ENCODE measurements around the gene COX7A2.

Gene COX7A2

DNA sequence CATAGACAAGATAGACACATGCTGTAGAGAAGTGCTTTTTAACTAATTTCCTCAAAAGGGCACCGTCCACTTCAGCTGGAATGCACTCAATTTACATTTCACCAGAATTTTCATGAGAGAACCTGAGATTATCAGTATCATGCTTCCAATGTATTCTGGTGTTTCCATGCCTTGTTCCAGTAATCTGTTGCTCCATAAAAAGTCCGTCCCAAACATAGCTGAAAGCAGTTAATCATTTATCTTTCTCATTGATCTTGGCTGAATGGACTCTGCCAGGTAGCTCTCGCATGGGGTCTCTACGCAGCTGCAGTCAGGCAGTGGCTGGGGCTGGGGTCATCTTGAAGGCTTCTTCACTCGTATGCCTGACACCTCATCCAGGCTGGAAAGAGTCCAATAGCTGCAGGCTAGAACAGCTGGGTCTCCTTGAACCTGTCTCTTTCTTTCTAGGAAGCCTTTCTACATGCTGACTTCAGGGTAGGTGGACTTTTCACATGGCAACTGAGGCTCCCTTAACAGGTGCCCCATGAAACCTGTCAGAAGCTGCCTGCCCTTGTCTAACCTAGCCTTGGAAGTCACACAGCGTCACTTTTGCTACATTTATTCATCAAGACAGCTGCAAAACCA lies 19.2 kb downstream of the COX7A2 start:
- no peak for DNase-seq (ENCODE audit: low read depth in 2 of 2)
- no peak overlapping the region for H3K4me3 ChIP-seq (replicated peaks in 1 of 2; ENCODE audit: low read depth in 2 of 2, low read length in 2 of 2)
- TF ChIP-seq, protein P1, sequence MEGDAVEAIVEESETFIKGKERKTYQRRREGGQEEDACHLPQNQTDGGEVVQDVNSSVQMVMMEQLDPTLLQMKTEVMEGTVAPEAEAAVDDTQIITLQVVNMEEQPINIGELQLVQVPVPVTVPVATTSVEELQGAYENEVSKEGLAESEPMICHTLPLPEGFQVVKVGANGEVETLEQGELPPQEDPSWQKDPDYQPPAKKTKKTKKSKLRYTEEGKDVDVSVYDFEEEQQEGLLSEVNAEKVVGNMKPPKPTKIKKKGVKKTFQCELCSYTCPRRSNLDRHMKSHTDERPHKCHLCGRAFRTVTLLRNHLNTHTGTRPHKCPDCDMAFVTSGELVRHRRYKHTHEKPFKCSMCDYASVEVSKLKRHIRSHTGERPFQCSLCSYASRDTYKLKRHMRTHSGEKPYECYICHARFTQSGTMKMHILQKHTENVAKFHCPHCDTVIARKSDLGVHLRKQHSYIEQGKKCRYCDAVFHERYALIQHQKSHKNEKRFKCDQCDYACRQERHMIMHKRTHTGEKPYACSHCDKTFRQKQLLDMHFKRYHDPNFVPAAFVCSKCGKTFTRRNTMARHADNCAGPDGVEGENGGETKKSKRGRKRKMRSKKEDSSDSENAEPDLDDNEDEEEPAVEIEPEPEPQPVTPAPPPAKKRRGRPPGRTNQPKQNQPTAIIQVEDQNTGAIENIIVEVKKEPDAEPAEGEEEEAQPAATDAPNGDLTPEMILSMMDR (IDR thresholded peaks at IDR 0.05; ENCODE audit: low read depth, low read length), result no peak

DNA sequence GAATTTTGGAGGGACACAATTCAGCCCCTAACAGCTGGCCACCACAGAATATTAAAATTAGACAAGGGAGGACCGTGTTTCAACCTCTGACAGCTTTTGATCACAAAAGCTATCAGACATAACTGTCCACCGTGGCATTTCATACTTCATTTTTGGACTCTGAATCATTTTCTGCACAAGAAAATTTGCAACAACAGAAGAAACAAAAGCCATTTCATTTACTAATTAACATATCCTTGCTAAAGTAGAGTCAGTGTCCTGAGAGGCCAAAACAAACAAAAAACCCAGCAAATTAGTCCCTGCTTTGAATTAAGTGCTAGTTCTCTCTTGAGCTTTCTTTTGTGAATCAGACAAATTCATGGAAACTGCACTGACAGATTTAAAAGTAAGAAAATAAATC lies 20.2 kb downstream of the COX7A2 start:
- H3K4me3 ChIP-seq (replicated peaks in 1 of 2; ENCODE audit: low read depth in 2 of 2, low read length in 2 of 2), result no peak overlapping the region
- TF ChIP-seq, protein P1 (IDR thresholded peaks at IDR 0.05; ENCODE audit: low read depth, low read length), result no peak
- peak in 1 of 2 donors; percentile 30 for DNase-seq (ENCODE audit: low read depth in 2 of 2)

DNA sequence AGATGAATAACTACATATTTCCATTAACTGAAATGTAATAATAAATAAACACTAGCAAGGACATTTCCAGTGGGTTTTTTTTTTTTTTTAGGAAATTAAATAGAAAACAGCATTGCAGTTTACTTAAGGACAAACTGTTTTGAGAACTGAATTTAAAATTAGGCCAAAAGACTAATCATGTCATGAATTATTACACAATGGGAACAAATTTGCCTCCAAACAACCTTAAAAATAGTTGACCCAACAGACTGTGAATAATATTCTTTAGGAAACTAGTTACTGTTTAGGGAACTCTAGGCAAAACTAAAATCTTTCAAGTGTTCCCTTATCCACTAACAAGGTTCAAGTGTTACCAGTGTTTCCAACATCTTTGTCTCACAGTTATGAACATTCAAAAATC lies 21.3 kb downstream of the COX7A2 start:
- TF ChIP-seq, protein P1 (IDR thresholded peaks at IDR 0.05; ENCODE audit: low read depth, low read length), result no peak

DNA sequence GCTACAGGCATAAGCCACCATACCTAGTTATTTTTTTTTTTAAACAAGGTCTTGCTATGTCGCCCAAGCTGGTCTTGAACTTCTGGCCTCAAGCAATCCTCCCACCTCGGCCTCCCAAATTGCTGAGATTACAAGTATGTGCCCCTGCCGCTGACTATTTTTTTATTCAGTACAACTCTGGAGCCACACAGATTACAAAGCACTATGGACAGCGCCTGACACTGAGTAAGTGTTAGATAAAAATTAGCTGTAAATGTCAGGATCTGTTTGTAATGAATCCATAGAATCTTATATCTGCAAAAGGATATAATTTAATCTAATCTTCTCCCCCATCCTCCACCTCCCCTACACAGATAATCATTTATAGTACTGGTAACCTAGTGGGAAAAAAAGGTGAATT lies 22.5 kb downstream of the COX7A2 start:
- DNase-seq (ENCODE audit: low read depth in 2 of 2), result no peak
- TF ChIP-seq, protein P1 (IDR thresholded peaks at IDR 0.05; ENCODE audit: low read depth, low read length), result no peak
- H3K4me3 ChIP-seq (replicated peaks in 1 of 2; ENCODE audit: low read depth in 2 of 2, low read length in 2 of 2), result no peak overlapping the region

More for the DNA sequence above, 21.3 kb downstream of the COX7A2 start:
- DNase-seq (ENCODE audit: low read depth in 2 of 2), result no peak
- no peak overlapping the region for H3K4me3 ChIP-seq (replicated peaks in 1 of 2; ENCODE audit: low read depth in 2 of 2, low read length in 2 of 2)

DNA sequence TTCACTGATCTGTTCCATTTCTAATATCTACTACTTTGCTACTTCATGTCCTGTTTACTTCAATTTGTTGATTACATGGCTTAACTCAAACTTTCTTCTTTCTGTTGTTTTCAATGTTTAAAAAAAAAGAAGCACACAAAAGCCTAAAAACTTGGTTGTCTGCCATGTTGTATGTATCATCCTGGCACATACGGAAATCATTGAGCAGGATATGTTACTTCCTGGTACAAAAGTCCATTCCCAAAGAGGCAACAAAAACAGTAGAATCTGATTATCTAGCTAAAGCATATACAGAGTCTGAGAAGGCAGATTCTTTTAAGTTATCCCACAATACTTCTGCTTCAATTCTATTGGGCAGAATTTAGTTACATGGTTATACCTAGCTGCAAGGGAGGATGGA lies 23.2 kb downstream of the COX7A2 start:
- peak; percentile 62 to 72 for DNase-seq (ENCODE audit: low read depth in 2 of 2)
- H3K4me3 ChIP-seq (replicated peaks in 1 of 2; ENCODE audit: low read depth in 2 of 2, low read length in 2 of 2), result no peak overlapping the region
- TF ChIP-seq, protein P1 (IDR thresholded peaks at IDR 0.05; ENCODE audit: low read depth, low read length), result no peak

DNA sequence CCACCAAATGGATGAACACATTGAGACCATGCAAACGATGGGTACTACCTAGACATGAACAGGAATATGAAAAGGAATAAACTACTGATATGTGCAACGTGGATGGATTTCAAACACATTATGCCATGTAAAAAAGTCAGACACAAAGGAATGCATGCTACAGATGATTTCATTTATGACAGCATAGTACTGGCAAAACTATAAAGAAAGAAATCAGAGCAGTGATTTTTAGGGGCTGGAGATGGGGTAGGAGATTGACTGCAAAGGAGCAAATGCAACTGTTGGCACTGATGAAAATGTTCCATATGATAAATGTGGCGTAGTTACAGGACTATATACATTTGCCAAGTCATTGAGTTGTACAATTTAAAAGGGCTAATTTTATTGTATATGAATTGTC lies 24.3 kb downstream of the COX7A2 start:
- no peak for DNase-seq (ENCODE audit: low read depth in 2 of 2)
- no peak overlapping the region for H3K4me3 ChIP-seq (replicated peaks in 1 of 2; ENCODE audit: low read depth in 2 of 2, low read length in 2 of 2)
- TF ChIP-seq, protein P1 (IDR thresholded peaks at IDR 0.05; ENCODE audit: low read depth, low read length), result no peak

DNA sequence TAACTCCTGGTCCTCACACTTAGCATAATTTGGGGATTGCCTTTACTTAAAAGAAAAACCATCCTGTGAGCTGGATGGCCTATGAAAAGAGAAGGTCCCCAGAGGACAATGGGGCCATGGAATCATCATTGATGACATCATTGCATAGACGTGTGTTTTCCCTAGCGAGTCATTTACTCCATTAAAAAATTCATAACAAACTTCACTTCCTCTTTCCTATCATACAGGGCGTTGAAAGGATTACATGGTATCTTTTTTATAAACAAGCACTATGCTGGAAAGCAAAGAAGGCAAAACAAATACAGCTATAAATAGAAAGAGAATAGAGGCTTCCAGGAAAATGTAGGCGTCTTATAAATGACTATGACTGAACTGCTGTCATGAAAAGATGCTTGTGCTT lies 26.4 kb downstream of the COX7A2 start:
- TF ChIP-seq, protein P1 (IDR thresholded peaks at IDR 0.05; ENCODE audit: low read depth, low read length), result no peak
- peak; percentile 76 to 88 for DNase-seq (ENCODE audit: low read depth in 2 of 2)
- no peak overlapping the region for H3K4me3 ChIP-seq (replicated peaks in 1 of 2; ENCODE audit: low read depth in 2 of 2, low read length in 2 of 2)
